Measurements from ENCODE around the gene SPATA1. TPM values are rescaled to one million over a fixed set of nuclear protein-coding genes. Genes with fewer than 3 reads are reported as not detected.
"Not testable (repeated sequence)": the region's sequence is repeated elsewhere in the genome, so short reads cannot be mapped to it uniquely, and the experiment has no call there.

SPATA1 gene
- total RNA-seq, 1 donor from 2014 or later, result not detected

- no peak for DNase-seq (ENCODE audit: low read depth)
- Histone ChIP-seq H3K27me3 (ENCODE audit: control insufficient read depth, insufficient read depth, low read length) (no peaks in the 10 kb centered on the region), H3K4me3 (ENCODE audit: low read depth, low read length) (no peak overlapping the region), H3K36me3 (ENCODE audit: control insufficient read depth, insufficient read depth, low read length) (peaks cover 1% of the 10 kb centered on the region)
- TF ChIP-seq CTCF (IDR thresholded peaks at IDR 0.05; ENCODE audit: insufficient read depth, low read length, poor library complexity, severe bottlenecking), result no peak
Observed at GRCh38 chr1:84584126-84584525, 77.9 kb downstream of the SPATA1 start.

GRCh38 chr1:84585803-84586202 is 79.6 kb downstream of the SPATA1 start:
- Histone ChIP-seq H3K27me3 (ENCODE audit: control insufficient read depth, insufficient read depth, low read length) (no peaks in the 10 kb centered on the region), H3K4me3 (ENCODE audit: low read depth, low read length) (no peak overlapping the region), H3K36me3 (ENCODE audit: control insufficient read depth, insufficient read depth, low read length) (peaks cover 1% of the 10 kb centered on the region)
- TF ChIP-seq CTCF (IDR thresholded peaks at IDR 0.05; ENCODE audit: insufficient read depth, low read length, poor library complexity, severe bottlenecking), result no peak
- no peak for DNase-seq (ENCODE audit: low read depth)

GRCh38 chr1:84587099-84587498 is 80.9 kb downstream of the SPATA1 start:
- H3K36me3 ChIP-seq (ENCODE audit: control insufficient read depth, insufficient read depth, low read length), result peaks cover 1% of the 10 kb centered on the region

GRCh38 chr1:84594959-84595358 is 88.8 kb downstream of the SPATA1 start:
- H3K4me3 ChIP-seq (ENCODE audit: low read depth, low read length); H3K36me3 ChIP-seq (ENCODE audit: control insufficient read depth, insufficient read depth, low read length); DNase-seq (ENCODE audit: low read depth); H3K27me3 ChIP-seq (ENCODE audit: control insufficient read depth, insufficient read depth, low read length): not testable (repeated sequence)

More at GRCh38 chr1:84587099-84587498, 80.9 kb downstream of the SPATA1 start:
- no peak for TF ChIP-seq CTCF (IDR thresholded peaks at IDR 0.05; ENCODE audit: insufficient read depth, low read length, poor library complexity, severe bottlenecking)
- no peak overlapping the region for H3K4me3 ChIP-seq (ENCODE audit: low read depth, low read length)
- H3K27me3 ChIP-seq (ENCODE audit: control insufficient read depth, insufficient read depth, low read length), result no peaks in the 10 kb centered on the region
- DNase-seq (ENCODE audit: low read depth), result no peak

- H3K27me3 ChIP-seq (ENCODE audit: control insufficient read depth, insufficient read depth, low read length), result no peaks in the 10 kb centered on the region
- H3K4me3 ChIP-seq (ENCODE audit: low read depth, low read length), result no peak overlapping the region
- no peaks in the 10 kb centered on the region for H3K36me3 ChIP-seq (ENCODE audit: control insufficient read depth, insufficient read depth, low read length)
- DNase-seq (ENCODE audit: low read depth), result no peak
- TF ChIP-seq CTCF (IDR thresholded peaks at IDR 0.05; ENCODE audit: insufficient read depth, low read length, poor library complexity, severe bottlenecking), result no peak
Observed at GRCh38 chr1:84597011-84597410, 90.8 kb downstream of the SPATA1 start.

GRCh38 chr1:84598418-84598817 is 92.2 kb downstream of the SPATA1 start:
- H3K36me3 ChIP-seq (ENCODE audit: control insufficient read depth, insufficient read depth, low read length), result no peaks in the 10 kb centered on the region
- H3K4me3 ChIP-seq (ENCODE audit: low read depth, low read length), result no peak overlapping the region
- no peak for DNase-seq (ENCODE audit: low read depth)
- TF ChIP-seq CTCF (IDR thresholded peaks at IDR 0.05; ENCODE audit: insufficient read depth, low read length, poor library complexity, severe bottlenecking), result no peak
- H3K27me3 ChIP-seq (ENCODE audit: control insufficient read depth, insufficient read depth, low read length), result no peaks in the 10 kb centered on the region

Data from kidney epithelial cell (primary cell).